HAP-1 (cell line): ENCODE results near the gene CA6.
"Not testable (repeated sequence)": the region's sequence is repeated elsewhere in the genome, so short reads cannot be mapped to it uniquely, and the experiment has no call there.

ENCODE experiments used
- DNase-seq, 2 experiments: peaks; one replicate each; pipeline ENCODE4 v3.0.0-alpha.2; 2016 to 2020; ENCODE audit warnings: low spot score in 2 of 2
- H3K27me3 ChIP-seq: fragments of 250-450 bp; sonication (Bioruptor Pico); 2 replicates; pipeline ENCODE4 v1.5.1; 2020; ENCODE audit warnings: low read depth, mild to moderate bottlenecking, moderate library complexity
- H3K36me3 ChIP-seq: fragments of 250-450 bp; sonication (Bioruptor Pico); replicated peaks from 2 replicates; pipeline ENCODE4 v1.5.1; 2020; ENCODE audit warnings: mild to moderate bottlenecking
- H3K4me1 ChIP-seq: fragments of 250-450 bp; sonication (Bioruptor Pico); 2 replicates; pipeline ENCODE4 v1.5.1; 2020; ENCODE audit warnings: mild to moderate bottlenecking
- H3K4me3 ChIP-seq: fragments of 250-450 bp; sonication (Bioruptor Pico); 2 replicates; pipeline ENCODE4 v1.5.1; 2020; ENCODE audit warnings: mild to moderate bottlenecking, moderate library complexity
- H3K9me3 ChIP-seq: fragments of 250-450 bp; sonication (Bioruptor Pico); 2 replicates; pipeline ENCODE4 v1.5.1; 2020; ENCODE audit warnings: mild to moderate bottlenecking, moderate library complexity
- in situ Hi-C: fragments of 300-500 bp; cut with MboI; formaldehyde crosslinking; loops from 3 replicates; pipeline ENCODE4 v1.14.3; 2020; ENCODE audit warnings: low sequenced_read_pairs, inconsistent platforms, mixed read lengths

Gene CA6

GRCh38 chr1:8945568-8945967, at the start of gene CA6:
Gene CA6, plus strand, starts transcription at chr1:8945868. Its CDS starts 19 bp downstream, at chr1:8945887.
- Histone ChIP-seq H3K9me3 (0 out of 2 replicates have a peak, but pooled peaks cover under 1% of the 10 kb centered on the region), H3K4me3 (no peak within 1 kb of the TSS), H3K4me1 (no peaks in the 10 kb centered on the region), H3K27me3 (no peaks in the 10 kb centered on the region), H3K36me3 (no peaks in the 10 kb centered on the region)
- no peak for DNase-seq
- in situ Hi-C loops = no loop called here

GRCh38 chr1:8896775-8897174, 48.9 kb upstream of the CA6 start:
- H3K4me3 ChIP-seq, H3K27me3 ChIP-seq, in situ Hi-C loops, H3K36me3 ChIP-seq, DNase-seq, H3K9me3 ChIP-seq, H3K4me1 ChIP-seq: not testable (repeated sequence)

- DNase-seq, H3K4me3 ChIP-seq, H3K36me3 ChIP-seq, H3K9me3 ChIP-seq, H3K27me3 ChIP-seq, H3K4me1 ChIP-seq, in situ Hi-C loops: not testable (repeated sequence)
Measured at GRCh38 chr1:8897505-8897904, 48.2 kb upstream of the CA6 start.

DNA sequence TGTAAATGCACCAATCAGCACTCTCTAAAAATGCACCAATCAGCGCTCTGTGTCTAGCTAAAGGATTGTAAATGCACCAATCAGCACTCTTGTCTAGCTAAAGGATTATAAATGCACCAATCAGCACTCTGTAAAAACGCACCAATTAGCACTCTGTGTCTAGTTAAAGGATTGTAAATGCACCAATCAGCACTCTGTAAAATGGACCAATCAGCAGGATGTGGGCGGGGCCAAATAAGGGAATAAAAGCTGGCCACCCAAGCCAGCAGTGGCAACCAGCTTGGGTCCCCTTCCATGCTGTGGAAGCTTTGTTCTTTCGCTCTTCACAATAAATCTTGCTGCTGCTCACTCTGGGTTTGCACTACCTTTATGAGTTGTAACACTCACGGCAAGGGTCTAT, 47.2 kb upstream of the CA6 start:
- DNase-seq, H3K4me1 ChIP-seq, H3K4me3 ChIP-seq, H3K36me3 ChIP-seq, in situ Hi-C loops, H3K9me3 ChIP-seq, H3K27me3 ChIP-seq: not testable (repeated sequence)

DNA sequence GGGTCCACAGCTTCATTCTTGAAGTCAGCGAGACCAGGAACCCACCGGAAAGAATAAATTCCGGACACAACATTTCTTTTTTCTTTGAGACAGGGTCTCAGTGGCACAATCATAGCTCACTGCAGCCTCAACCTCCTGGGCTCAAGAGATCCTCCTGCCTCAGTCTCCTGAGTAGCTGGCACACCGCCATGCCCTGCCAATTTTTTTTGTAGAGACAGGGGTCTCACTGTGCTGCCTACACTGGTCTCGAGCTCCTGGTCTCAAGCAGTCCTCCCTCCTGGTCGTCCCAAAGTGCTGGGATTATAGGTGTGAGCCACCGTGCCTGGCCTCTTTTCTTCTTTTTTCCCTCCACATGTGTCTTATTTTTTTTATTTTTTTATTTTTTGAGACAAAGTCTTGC, 46.6 kb upstream of the CA6 start:
- no peak for DNase-seq
- no peak overlapping the region for H3K4me3 ChIP-seq
- no peaks in the 10 kb centered on the region for H3K4me1 ChIP-seq
- no peaks in the 10 kb centered on the region for H3K9me3 ChIP-seq
- no peaks in the 10 kb centered on the region for H3K27me3 ChIP-seq
- H3K36me3 ChIP-seq = no peaks in the 10 kb centered on the region
- in situ Hi-C loops = no loop called here

DNA sequence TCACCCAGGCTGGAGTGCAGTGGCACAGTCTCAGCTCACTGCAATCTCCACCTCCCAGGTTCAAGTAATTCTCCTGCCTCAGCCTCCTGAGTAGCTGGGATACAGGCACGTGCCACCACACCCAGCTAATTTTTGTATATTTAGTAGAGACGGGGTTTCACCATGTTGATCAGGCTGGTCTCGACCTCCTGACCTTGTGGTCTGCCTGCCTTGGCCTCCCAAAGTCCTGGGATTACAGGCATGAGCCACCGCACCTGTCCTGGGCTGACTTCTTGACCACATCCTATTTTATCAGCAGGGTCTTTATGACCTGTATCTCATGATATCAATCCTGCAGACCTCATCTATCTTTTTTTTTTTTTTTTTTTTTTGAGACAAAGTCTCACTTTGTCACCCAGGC, 45.0 kb upstream of the CA6 start:
- in situ Hi-C loops = not testable (repeated sequence)

DNA sequence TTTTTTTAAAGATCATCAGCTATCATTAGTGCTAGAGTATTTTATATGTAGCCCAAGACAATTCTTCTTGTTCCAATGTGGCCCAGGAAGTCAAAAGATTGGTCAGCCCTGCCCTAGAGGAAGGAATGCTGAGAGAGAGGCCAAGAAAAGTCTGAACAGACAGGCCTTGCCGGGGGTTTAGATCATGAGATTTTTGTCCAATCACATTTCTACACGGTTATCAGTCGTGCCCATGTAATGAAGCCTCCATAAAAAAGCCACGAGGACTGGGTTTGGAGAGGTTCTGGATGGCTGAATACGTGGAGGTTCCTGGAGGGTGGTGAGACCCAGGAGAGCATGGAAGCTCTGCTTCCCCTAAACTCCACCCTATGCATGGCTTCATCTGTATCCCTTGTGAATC, 42.9 kb upstream of the CA6 start:
- in situ Hi-C loops = no loop called here
- Histone ChIP-seq H3K9me3 (no peaks in the 10 kb centered on the region), H3K36me3 (no peaks in the 10 kb centered on the region), H3K4me1 (no peaks in the 10 kb centered on the region; the same call in 1 of the 2 replicates), H3K27me3 (no peaks in the 10 kb centered on the region), H3K4me3 (no peak overlapping the region)
- no peak for DNase-seq

More for the DNA sequence above, 45.0 kb upstream of the CA6 start:
- H3K9me3 ChIP-seq, H3K27me3 ChIP-seq, H3K4me3 ChIP-seq, H3K4me1 ChIP-seq, H3K36me3 ChIP-seq, DNase-seq: not testable (repeated sequence)

DNA sequence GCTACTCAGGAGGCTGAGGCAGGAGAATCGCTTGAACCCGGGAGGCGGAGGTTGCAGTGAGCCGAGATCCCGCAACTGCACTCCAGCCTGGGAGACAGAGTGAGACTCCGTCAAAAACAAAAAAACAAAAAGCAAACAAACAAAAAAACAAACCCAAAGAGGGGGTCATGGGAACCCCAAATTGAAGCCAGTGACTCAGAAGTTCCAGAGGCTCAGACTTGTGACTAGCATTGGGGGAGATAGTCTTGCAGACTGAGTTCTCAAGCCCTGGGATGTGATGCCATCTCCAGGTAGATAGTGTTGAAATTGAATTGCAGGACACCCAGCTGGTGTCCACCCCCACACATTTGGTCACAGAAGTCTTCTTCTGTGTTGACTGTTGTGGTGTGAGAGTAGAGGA, 42.3 kb upstream of the CA6 start:
- no peak for DNase-seq
- Histone ChIP-seq H3K4me3 (no peak overlapping the region), H3K36me3 (no peaks in the 10 kb centered on the region), H3K9me3 (no peaks in the 10 kb centered on the region), H3K4me1 (no peaks in the 10 kb centered on the region; the same call in 1 of the 2 replicates), H3K27me3 (no peaks in the 10 kb centered on the region)
- in situ Hi-C loops = no loop called here

- Histone ChIP-seq H3K36me3 (no peaks in the 10 kb centered on the region), H3K4me1 (no peaks in the 10 kb centered on the region; the same call in 1 of the 2 replicates), H3K4me3 (no peak overlapping the region), H3K9me3 (no peaks in the 10 kb centered on the region), H3K27me3 (no peaks in the 10 kb centered on the region)
- peak in 1 of 2 experiments; percentile 56 for DNase-seq
- in situ Hi-C loops = no loop called here
Measured at GRCh38 chr1:8903908-8904650, 41.6 kb upstream of the CA6 start.

DNA sequence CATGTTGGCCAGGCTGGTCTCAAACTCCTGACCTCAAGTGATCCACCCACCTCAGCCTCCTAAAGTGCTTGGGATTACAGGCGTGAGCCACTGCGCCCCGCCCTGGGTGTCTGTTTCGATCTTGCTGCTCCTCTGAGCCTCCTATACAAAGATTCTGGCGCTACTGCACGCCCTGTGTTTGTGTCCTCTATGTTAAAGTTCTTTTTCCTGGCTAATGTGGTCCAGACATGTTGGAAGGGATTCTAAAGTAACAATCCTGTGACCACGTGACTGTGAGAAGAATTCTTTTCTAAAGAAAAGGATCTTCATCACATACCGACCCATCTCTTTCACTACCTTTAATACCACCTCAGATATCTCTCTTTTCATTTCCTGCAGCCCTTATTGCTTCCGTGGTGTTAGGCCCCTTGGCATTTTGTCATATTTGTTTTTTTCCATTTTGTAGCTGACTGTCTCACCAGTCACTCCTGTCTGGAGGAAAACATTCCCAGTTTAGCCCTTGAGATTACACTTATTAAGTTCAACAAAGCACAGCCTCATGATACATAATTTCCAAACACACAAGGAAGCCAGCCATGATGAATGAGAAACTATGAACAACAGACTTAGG, 40.0 kb upstream of the CA6 start:
- H3K4me3 ChIP-seq = no peak overlapping the region
- no peaks in the 10 kb centered on the region for H3K27me3 ChIP-seq
- H3K4me1 ChIP-seq = no peaks in the 10 kb centered on the region; the same call in 1 of the 2 replicates
- H3K9me3 ChIP-seq = no peaks in the 10 kb centered on the region
- in situ Hi-C loops = no loop called here
- H3K36me3 ChIP-seq = no peaks in the 10 kb centered on the region
- DNase-seq = peak in 1 of 2 experiments; percentile 32

GRCh38 chr1:8908388-8909151, 37.1 kb upstream of the CA6 start:
- no peaks in the 10 kb centered on the region for H3K27me3 ChIP-seq
- no peak for DNase-seq
- H3K36me3 ChIP-seq = no peaks in the 10 kb centered on the region
- in situ Hi-C loops = no loop called here
- H3K9me3 ChIP-seq = 0 out of 2 replicates have a peak, but pooled peaks cover 2% of the 10 kb centered on the region
- no peak overlapping the region for H3K4me3 ChIP-seq
- H3K4me1 ChIP-seq = no peaks in the 10 kb centered on the region; the same call in 1 of the 2 replicates

GRCh38 chr1:8910331-8910730, 35.3 kb upstream of the CA6 start:
- Histone ChIP-seq H3K9me3 (0 out of 2 replicates have a peak, but pooled peaks cover 2% of the 10 kb centered on the region), H3K36me3 (no peaks in the 10 kb centered on the region), H3K4me3 (no peak overlapping the region), H3K4me1 (peaks cover 17% of the 10 kb centered on the region), H3K27me3 (no peaks in the 10 kb centered on the region)
- no peak for DNase-seq
- in situ Hi-C loops = no loop called here

GRCh38 chr1:8910914-8911313, 34.8 kb upstream of the CA6 start:
- 0 out of 2 replicates have a peak, but pooled peaks cover 2% of the 10 kb centered on the region for H3K9me3 ChIP-seq
- peaks cover 21% of the 10 kb centered on the region for H3K4me1 ChIP-seq
- in situ Hi-C loops = no loop called here
- DNase-seq = no peak
- H3K27me3 ChIP-seq = no peaks in the 10 kb centered on the region
- no peak overlapping the region for H3K4me3 ChIP-seq
- no peaks in the 10 kb centered on the region for H3K36me3 ChIP-seq
